Stomach smooth muscle (tissue), 2 donors: Measurements from ENCODE around the gene DCUN1D5.
"Not testable (repeated sequence)": the region's sequence is repeated elsewhere in the genome, so short reads cannot be mapped to it uniquely, and the experiment has no call there.

ENCODE experiments used
- H3K27ac ChIP-seq: one replicate; pipeline ENCODE4 v1.7.0; 2013; ENCODE audit warnings: mild to moderate bottlenecking, low read length, inconsistent platforms
- H3K27me3 ChIP-seq, 2 donors: one replicate each; pipeline ENCODE4 v1.7.0; 2013; ENCODE audit warnings: low read length in 2 of 2; ENCODE audit not compliant: insufficient read depth in 2 of 2, control insufficient read depth in 1 of 2
- H3K36me3 ChIP-seq, 2 donors: one replicate each; pipeline ENCODE4 v1.7.0; 2013; ENCODE audit warnings: low read length in 2 of 2; ENCODE audit not compliant: control insufficient read depth in 2 of 2, insufficient read depth in 2 of 2
- H3K4me1 ChIP-seq: one replicate; pipeline ENCODE4 v1.7.0; 2013; ENCODE audit warnings: low read length; ENCODE audit not compliant: control insufficient read depth, insufficient read depth
- H3K4me3 ChIP-seq, 2 donors: one replicate each; pipeline ENCODE4 v1.7.0; 2013; ENCODE audit warnings: low read length in 2 of 2
- H3K9ac ChIP-seq, 2 donors: one replicate each; pipeline ENCODE4 v1.7.0; 2013; ENCODE audit warnings: low read length in 2 of 2, mild to moderate bottlenecking in 1 of 2
- H3K9me3 ChIP-seq, 2 donors: one replicate each; pipeline ENCODE4 v1.7.0; 2013; ENCODE audit warnings: low read length in 2 of 2; ENCODE audit not compliant: control insufficient read depth in 2 of 2
- donor health status: healthy.
- donor health status: Pancreatic carcinoma.

Gene DCUN1D5

DNA sequence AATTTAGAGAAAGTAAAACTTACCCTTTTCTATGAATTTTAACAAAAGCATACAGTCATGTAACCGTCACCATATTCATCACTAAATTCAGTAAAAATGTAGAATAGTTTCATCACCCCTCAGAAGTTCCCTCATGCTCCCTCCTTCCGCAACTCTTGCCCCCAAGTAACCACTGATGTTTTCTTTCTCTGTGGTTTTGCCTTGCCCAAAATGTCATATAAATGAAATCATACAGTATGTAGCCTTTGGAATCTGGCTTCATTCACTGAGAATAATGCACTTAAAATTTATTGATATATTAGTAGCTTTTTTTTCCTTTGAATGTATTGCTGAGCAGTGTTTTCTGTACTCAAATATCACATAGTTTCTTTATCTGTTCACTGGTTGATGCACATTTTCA, 60.1 kb downstream of the DCUN1D5 start:
- H3K9me3 ChIP-seq: no peaks in the 10 kb centered on the region
- H3K27me3 ChIP-seq: no peaks in the 10 kb centered on the region
- no peak overlapping the region for H3K4me3 ChIP-seq
- H3K27ac ChIP-seq: no peak overlapping the region
- no peaks in the 10 kb centered on the region for H3K36me3 ChIP-seq
- no peak overlapping the region for H3K9ac ChIP-seq
- H3K4me1 ChIP-seq: no peaks in the 10 kb centered on the region

DNA sequence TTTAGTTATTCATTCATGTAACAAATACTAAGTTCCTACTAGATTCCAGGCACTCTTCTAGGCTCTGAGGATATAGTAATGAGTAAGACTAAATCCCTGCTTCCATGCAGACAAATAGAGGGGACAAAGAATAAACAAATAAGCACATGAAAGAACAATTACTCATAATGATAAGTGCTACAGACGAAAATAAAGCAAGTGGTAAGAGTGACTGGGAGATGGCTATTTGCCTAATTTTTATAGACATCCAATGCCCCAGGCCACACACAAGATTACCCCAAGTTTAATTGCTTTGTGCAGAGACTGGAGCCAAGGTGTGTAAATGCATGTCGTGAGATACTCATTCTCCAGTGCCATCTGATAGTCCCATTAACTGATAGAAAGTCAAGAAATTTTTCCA, 62.6 kb downstream of the DCUN1D5 start:
- no peaks in the 10 kb centered on the region for H3K9me3 ChIP-seq
- no peaks in the 10 kb centered on the region for H3K36me3 ChIP-seq
- H3K4me1 ChIP-seq: no peaks in the 10 kb centered on the region
- no peaks in the 10 kb centered on the region for H3K27me3 ChIP-seq
- no peak overlapping the region for H3K4me3 ChIP-seq
- H3K27ac ChIP-seq: no peak overlapping the region
- H3K9ac ChIP-seq: no peak overlapping the region

DNA sequence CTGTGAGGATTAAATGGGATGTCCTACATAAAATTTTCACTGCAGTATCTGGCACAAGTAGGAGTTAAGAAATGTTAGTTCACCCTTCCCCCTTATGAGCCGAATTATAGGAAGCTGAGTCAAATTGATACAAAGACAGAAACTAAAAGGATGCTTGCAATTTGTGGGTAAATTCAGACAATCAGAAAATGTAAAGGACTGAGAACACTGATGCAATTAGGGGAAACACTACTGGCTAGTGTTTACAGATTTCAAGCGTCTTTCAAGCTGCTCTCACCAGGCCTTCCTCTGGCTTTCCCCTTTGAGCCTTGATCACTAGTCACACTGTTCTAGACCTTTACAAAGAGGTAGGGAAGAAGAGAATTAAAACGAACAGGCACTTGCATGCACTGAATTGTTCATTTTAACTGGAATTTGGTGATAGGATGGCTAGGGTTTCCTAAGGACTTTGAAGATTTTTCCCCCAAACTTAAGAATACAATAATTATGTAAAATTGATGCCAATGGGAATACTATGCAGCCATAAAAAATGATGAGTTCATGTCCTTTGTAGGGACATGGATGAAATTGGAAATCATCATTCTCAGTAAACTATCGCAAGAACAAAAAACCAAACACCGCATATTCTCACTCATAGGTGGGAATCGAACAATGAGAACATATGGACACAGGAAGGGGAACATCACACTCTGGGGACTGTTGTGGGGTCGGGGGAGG, 63.5 kb downstream of the DCUN1D5 start:
- H3K36me3 ChIP-seq, H3K4me1 ChIP-seq, H3K27ac ChIP-seq, H3K4me3 ChIP-seq, H3K27me3 ChIP-seq, H3K9me3 ChIP-seq, H3K9ac ChIP-seq: not testable (repeated sequence)

DNA sequence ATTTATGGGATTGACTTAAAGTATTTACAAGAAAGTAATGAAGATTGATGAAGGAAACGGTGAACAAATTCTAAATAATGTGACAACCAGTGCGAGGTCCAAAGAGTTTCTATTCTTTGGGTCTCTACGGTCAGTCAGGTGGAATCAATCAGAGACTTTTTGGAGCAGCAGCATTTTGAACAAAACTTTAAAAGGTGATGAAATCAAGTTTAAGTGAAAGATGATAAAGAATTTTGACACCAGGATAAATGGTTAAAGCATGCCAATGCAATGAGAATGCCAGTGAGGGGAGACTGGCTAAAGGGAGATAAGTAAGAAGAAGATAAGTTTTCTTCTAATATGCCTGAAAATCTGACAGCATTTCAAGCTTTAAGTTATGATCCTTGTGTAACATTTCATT, 67.9 kb downstream of the DCUN1D5 start:
- no peak overlapping the region for H3K9ac ChIP-seq
- H3K4me3 ChIP-seq: no peak overlapping the region
- no peaks in the 10 kb centered on the region for H3K9me3 ChIP-seq
- no peak overlapping the region for H3K27ac ChIP-seq
- H3K36me3 ChIP-seq: no peaks in the 10 kb centered on the region
- no peaks in the 10 kb centered on the region for H3K4me1 ChIP-seq
- H3K27me3 ChIP-seq: no peaks in the 10 kb centered on the region

DNA sequence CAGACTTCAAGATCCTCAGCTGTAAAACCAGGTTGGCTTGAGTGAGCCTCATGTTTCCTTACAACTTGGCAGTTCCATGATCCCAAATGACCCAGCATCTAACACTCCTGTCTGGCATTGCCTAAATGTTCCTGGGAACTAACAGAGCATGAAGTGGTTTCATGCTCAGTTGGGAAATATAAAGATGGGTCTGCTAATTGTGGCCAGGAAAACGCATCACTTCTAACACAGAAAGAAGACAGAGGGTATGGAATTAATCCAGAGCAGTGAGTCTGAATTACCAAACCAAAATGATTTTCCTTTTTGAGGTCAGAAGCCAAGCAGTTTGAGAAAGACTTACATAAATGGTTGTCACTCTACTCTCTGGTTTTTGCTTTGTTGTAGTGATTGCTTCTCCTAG, 75.9 kb downstream of the DCUN1D5 start:
- H3K9ac ChIP-seq: no peak overlapping the region
- H3K4me1 ChIP-seq: no peaks in the 10 kb centered on the region
- H3K27me3 ChIP-seq: no peaks in the 10 kb centered on the region
- H3K9me3 ChIP-seq: no peaks in the 10 kb centered on the region
- no peaks in the 10 kb centered on the region for H3K36me3 ChIP-seq
- no peak overlapping the region for H3K27ac ChIP-seq
- no peak overlapping the region for H3K4me3 ChIP-seq

DNA sequence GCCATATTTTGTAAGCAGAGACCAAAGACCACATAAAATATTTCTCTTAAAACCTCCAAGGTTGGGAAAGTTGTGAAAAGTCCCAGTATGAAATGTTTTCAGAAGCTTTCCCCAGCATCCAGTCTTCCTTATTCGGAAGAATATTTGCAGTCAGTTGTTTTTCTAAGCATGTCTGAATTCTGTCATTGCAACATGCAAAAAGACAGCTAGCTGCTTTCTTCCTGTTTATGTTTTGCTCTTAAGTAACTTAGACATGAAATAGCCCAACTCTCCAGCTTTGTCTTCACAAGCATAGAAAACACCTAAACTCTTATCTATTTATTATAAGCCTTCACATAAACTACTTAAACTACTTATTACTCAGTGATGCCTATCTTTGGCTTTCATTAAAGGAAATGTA, 78.5 kb downstream of the DCUN1D5 start:
- no peaks in the 10 kb centered on the region for H3K4me1 ChIP-seq
- no peak overlapping the region for H3K9ac ChIP-seq
- no peak overlapping the region for H3K4me3 ChIP-seq
- H3K27me3 ChIP-seq: no peaks in the 10 kb centered on the region
- H3K27ac ChIP-seq: no peak overlapping the region
- peaks cover 2 to 8% of the 10 kb centered on the region in 2 donors for H3K9me3 ChIP-seq
- no peaks in the 10 kb centered on the region for H3K36me3 ChIP-seq
